T-cell (primary cell): ENCODE data around the gene BCO2. TPM values are rescaled to one million over a fixed set of nuclear protein-coding genes. Genes with fewer than 3 reads are reported as not detected.

Experiments used
- ATAC-seq, 4 experiments: fragments of 200-7000 bp in 3 of 4; fragments of 150-1000 bp in 1 of 4; cut with Tn5 transposase; replicated peaks in 1 of 4; 1 replicate in 3 of 4; 2 replicates in 1 of 4; pipeline ENCODE4 v1.10.0; 2021; ENCODE audit warnings: moderate library complexity in 3 of 4, mild to moderate bottlenecking in 2 of 4, moderate number of reproducible peaks in 1 of 4
- CTCF ChIA-PET, 2 donors: fragments of 300-600 bp; sonication (Branson Sonifier 250); formaldehyde crosslinking; loops; one replicate each; lab custom pipeline; 2022; ENCODE audit warnings: antibody characterized with exemption in 2 of 2; lab: Charles Lee
- POLR2A ChIA-PET, 2 donors: fragments of 300-600 bp; sonication (Branson Sonifier 250); formaldehyde crosslinking; loops; one replicate each; lab custom pipeline; 2022; ENCODE audit warnings: antibody characterized with exemption in 2 of 2; lab: Charles Lee
- DNase-seq, 35 experiments: peaks; one replicate each; pipeline versions ENCODE4 v3.0.0 to v3.0.0-alpha.2; 2013 to 2023
- H3K27ac ChIP-seq: one replicate; pipeline ENCODE4 v1.5.1; 2013; ENCODE audit warnings: low read length
- H3K27me3 ChIP-seq, 2 experiments: replicated peaks in 1 of 2; 1 replicate in 1 of 2; 2 replicates in 1 of 2; pipeline versions ENCODE4 v1.6.1 to v1.7.0; 2013; ENCODE audit warnings: low read length in 1 of 2, mixed read lengths in 1 of 2; ENCODE audit not compliant: control insufficient read depth in 2 of 2, insufficient read depth in 2 of 2; ENCODE audit errors: extremely low read depth in 1 of 2
- H3K36me3 ChIP-seq, 2 donors: 1 replicate in 1 of 2; 2 replicates in 1 of 2; pipeline versions ENCODE4 v1.6.1 to v1.7.0; 2013; ENCODE audit warnings: low read length in 1 of 2; ENCODE audit not compliant: control insufficient read depth in 2 of 2, insufficient read depth in 1 of 2; ENCODE audit errors: extremely low read depth in 1 of 2
- H3K4me1 ChIP-seq, 2 experiments: 1 replicate in 1 of 2; 2 replicates in 1 of 2; pipeline versions ENCODE4 v1.6.1 to v1.7.0; 2013; ENCODE audit warnings: low read length in 2 of 2, mixed read lengths in 1 of 2; ENCODE audit not compliant: insufficient read depth in 2 of 2, control insufficient read depth in 1 of 2; ENCODE audit errors: extremely low read depth in 1 of 2
- H3K4me3 ChIP-seq, 2 donors: 1 replicate in 1 of 2; 2 replicates in 1 of 2; pipeline versions ENCODE4 v1.5.1 to v1.7.0; 2013; ENCODE audit warnings: mild to moderate bottlenecking in 2 of 2, low read length in 1 of 2, moderate library complexity in 1 of 2; ENCODE audit not compliant: control insufficient read depth in 1 of 2; ENCODE audit errors: extremely low read depth in 1 of 2
- H3K9me3 ChIP-seq: 2 replicates; pipeline ENCODE4 v1.7.0; 2013
- H3K27ac Mint-ChIP-seq, 2 donors: one replicate each; pipeline ENCODE4 v1.8.0; 2020 to 2021; ENCODE audit warnings: mild to moderate bottlenecking in 2 of 2, mixed read lengths in 2 of 2
- H3K27me3 Mint-ChIP-seq, 2 donors: one replicate each; pipeline ENCODE4 v1.8.0; 2021 to 2022; ENCODE audit warnings: mixed read lengths in 2 of 2
- H3K36me3 Mint-ChIP-seq: one replicate; pipeline ENCODE4 v1.8.0; 2021; ENCODE audit warnings: mixed read lengths
- H3K4me1 Mint-ChIP-seq, 3 donors: one replicate each; pipeline ENCODE4 v1.8.0; 2020 to 2022; ENCODE audit warnings: mixed read lengths in 3 of 3, mild to moderate bottlenecking in 1 of 3
- H3K4me3 Mint-ChIP-seq, 3 donors: one replicate each; pipeline ENCODE4 v1.8.0; 2020 to 2022; ENCODE audit warnings: mild to moderate bottlenecking in 3 of 3, mixed read lengths in 3 of 3, moderate library complexity in 3 of 3
- H3K9me3 Mint-ChIP-seq, 3 donors: one replicate each; pipeline ENCODE4 v1.8.0; 2020 to 2022; ENCODE audit warnings: mixed read lengths in 3 of 3
- WGBS: methylation state at CpG from one replicate; pipeline ENCODE4 v1.1.5; 2013; ENCODE audit warnings: missing lambda C conversion rate; ENCODE audit not compliant: insufficient coverage; 5-methylcytosine and 5-hydroxymethylcytosine counted together
- total RNA-seq, 35 experiments: library from RNA in 6 of 35; stranded (reverse) in 6 of 35; fragments of 120-200 nt in 1 of 35; gene quantifications; one replicate each; pipeline versions ENCODE4 v1.2.1 to v1.2.4 and lab custom pipeline; 2013 to 2026

Gene BCO2
- total RNA-seq, 5 donors from 2014 or later (not counting 1 experiment from before 2014, with no cell fraction given) = 1.5 to 3.2 (median 1.8) TPM

DNA sequence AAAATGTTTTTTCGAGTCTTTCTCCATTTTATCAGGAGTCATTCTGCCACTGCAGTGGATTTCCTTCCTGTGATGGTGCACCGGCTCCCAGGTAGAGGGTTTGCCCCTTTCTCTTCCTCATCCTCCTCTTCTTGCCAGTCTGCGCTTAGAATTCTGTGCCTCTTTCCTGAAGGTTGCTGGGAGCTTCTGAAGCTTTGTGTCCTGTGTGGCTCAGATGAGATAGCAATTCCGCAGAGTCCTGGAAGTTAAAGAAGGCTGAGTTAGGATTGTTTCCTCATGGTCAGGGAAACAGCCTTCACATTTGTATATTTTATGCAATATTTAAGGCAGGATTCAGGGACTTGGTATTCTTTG lies 264 bp downstream of the BCO2 start:
- ChIA-PET CTCF (interaction anchor here in 1 of 2 donors (0.5 to 0.6 kb wide), 2 partner anchors 85 to 301 kb away, joined by 3 read pairs; no protein-coding TSS in a partner anchor), POLR2A (no interaction called here)
- Histone ChIP-seq H3K27ac (no peak overlapping the region), H3K9me3 (no peaks in the 10 kb centered on the region), H3K27me3 (peaks cover 0 to 4% of the 10 kb centered on the region in 2 experiments), H3K36me3 (no peaks in the 10 kb centered on the region), H3K4me1 (peaks cover 0 to 4% of the 10 kb centered on the region in 2 experiments), H3K4me3 (peak overlapping the region; percentile 8 to 35)
- peaks cover 6% of the 10 kb centered on the region for H3K36me3 Mint-ChIP-seq
- H3K4me1 Mint-ChIP-seq = peaks cover 9 to 15% (median 14%) of the 10 kb centered on the region in 3 donors
- no peaks in the 10 kb centered on the region for H3K9me3 Mint-ChIP-seq
- H3K27ac Mint-ChIP-seq = no peak overlapping the region
- DNase-seq = no peak
- H3K27me3 Mint-ChIP-seq = peaks cover 21 to 29% of the 10 kb centered on the region in 2 donors
- no CpG with 5 or more reads among the region's 4 CpGs for WGBS
- H3K4me3 Mint-ChIP-seq = peak overlapping the region; percentile 35 to 63 (median 41)
- no peak for ATAC-seq

DNA sequence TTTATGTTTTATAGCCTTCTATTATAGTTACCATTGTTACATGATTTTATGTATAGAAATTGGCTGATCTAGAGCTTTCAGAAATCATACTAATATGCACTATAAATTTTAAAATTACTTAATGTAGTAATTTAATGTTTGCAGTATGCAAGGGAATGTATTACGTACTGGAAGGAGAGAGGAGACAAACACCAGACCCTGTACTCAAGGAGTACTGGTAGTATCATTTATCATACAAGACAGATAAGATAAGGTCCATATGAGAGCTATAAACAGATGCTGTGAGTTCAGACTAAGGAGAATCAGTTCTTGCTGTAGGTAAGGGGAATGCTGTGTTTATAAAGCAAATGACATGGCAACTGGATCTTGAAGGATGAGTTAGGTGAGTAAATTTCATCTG lies 765 bp downstream of the BCO2 start:
- no CpG with 5 or more reads among the region's 1 CpG for WGBS
- POLR2A ChIA-PET = no interaction called here
- no peak overlapping the region for H3K27ac ChIP-seq
- peaks cover 0 to 4% of the 10 kb centered on the region in 2 experiments for H3K27me3 ChIP-seq
- Mint-ChIP-seq H3K27ac (no peak overlapping the region), H3K4me3 (no peak overlapping the region), H3K36me3 (peaks cover 9% of the 10 kb centered on the region), H3K4me1 (peaks cover 9 to 15% (median 14%) of the 10 kb centered on the region in 3 donors), H3K27me3 (peaks cover 24 to 32% of the 10 kb centered on the region in 2 donors), H3K9me3 (peaks cover 0 to 2% (median 0%) of the 10 kb centered on the region in 3 donors)
- CTCF ChIA-PET = interaction anchor here in 1 of 2 donors (0.5 kb wide), 1 partner anchor 86 kb away, joined by 3 read pairs; no protein-coding TSS in a partner anchor
- ATAC-seq (no peak), DNase-seq (no peak)
- H3K36me3 ChIP-seq = no peaks in the 10 kb centered on the region
- H3K4me1 ChIP-seq = peaks cover 0 to 4% of the 10 kb centered on the region in 2 experiments
- H3K9me3 ChIP-seq = no peaks in the 10 kb centered on the region
- no peak overlapping the region for H3K4me3 ChIP-seq

DNA sequence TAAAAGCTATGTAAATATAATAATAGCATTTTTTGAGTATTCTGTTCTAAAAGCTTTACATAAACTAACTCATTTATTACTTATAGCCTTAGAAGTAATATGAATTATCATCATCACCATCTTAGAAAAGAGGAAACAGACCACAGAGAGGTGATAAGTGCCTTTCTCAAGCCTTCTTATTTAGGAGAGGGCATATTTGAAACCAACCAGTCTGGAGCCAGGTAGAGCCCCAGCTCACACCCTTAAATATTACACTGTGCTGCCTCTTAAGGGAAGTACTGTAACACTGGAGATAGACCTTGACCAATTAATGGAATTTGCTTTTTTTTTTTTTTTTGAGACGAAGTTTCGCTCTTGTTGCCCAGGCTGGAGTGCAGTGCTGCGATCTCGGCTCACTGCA lies 2.3 kb downstream of the BCO2 start:
- DNase-seq = no peak
- no peaks in the 10 kb centered on the region for H3K9me3 ChIP-seq
- ATAC-seq = no peak
- no peaks in the 10 kb centered on the region for H3K36me3 ChIP-seq
- peaks cover 24 to 32% of the 10 kb centered on the region in 2 donors for H3K27me3 Mint-ChIP-seq
- peaks cover 9 to 15% (median 14%) of the 10 kb centered on the region in 3 donors for H3K4me1 Mint-ChIP-seq
- H3K27me3 ChIP-seq = peaks cover 0 to 4% of the 10 kb centered on the region in 2 experiments
- H3K36me3 Mint-ChIP-seq = peaks cover 13% of the 10 kb centered on the region
- POLR2A ChIA-PET = interaction anchor here in 1 of 2 donors (0.5 kb wide), 1 partner anchor 297 kb away, joined by 8 read pairs; no protein-coding TSS in a partner anchor
- no peak overlapping the region for H3K4me3 ChIP-seq
- WGBS = 20% methylated on average over 1 of the region's 4 CpGs
- H3K4me3 Mint-ChIP-seq = no peak overlapping the region
- peaks cover 0 to 4% of the 10 kb centered on the region in 2 experiments for H3K4me1 ChIP-seq
- H3K27ac Mint-ChIP-seq = no peak overlapping the region
- no peak overlapping the region for H3K27ac ChIP-seq
- H3K9me3 Mint-ChIP-seq = peaks cover 0 to 6% (median 0%) of the 10 kb centered on the region in 3 donors
- CTCF ChIA-PET = interaction anchor here (0.6 to 1.3 kb wide), 4 partner anchors 8 to 564 kb away, joined by 3 to 5 read pairs (median 4); no protein-coding TSS in a partner anchor

- ATAC-seq = no peak
- no peak overlapping the region for H3K27ac Mint-ChIP-seq
- peaks cover 0 to 6% (median 0%) of the 10 kb centered on the region in 3 donors for H3K9me3 Mint-ChIP-seq
- H3K4me1 Mint-ChIP-seq = peaks cover 9 to 15% (median 14%) of the 10 kb centered on the region in 3 donors
- peaks cover 24 to 32% of the 10 kb centered on the region in 2 donors for H3K27me3 Mint-ChIP-seq
- WGBS = no CpG with 5 or more reads among the region's 1 CpG
- Histone ChIP-seq H3K9me3 (no peaks in the 10 kb centered on the region), H3K4me1 (peaks cover 0 to 4% of the 10 kb centered on the region in 2 experiments), H3K4me3 (no peak overlapping the region), H3K27me3 (peaks cover 0 to 4% of the 10 kb centered on the region in 2 experiments), H3K27ac (no peak overlapping the region), H3K36me3 (no peaks in the 10 kb centered on the region)
- POLR2A ChIA-PET = no interaction called here
- peaks cover 13% of the 10 kb centered on the region for H3K36me3 Mint-ChIP-seq
- no peak overlapping the region for H3K4me3 Mint-ChIP-seq
- no peak for DNase-seq
- CTCF ChIA-PET = interaction anchor here (0.7 to 1.3 kb wide), 2 partner anchors 9 to 565 kb away, joined by 3 to 4 read pairs; no protein-coding TSS in a partner anchor
These were observed 3.1 kb downstream of the BCO2 start for GRCh38 chr11:112178428-112178827.

DNA sequence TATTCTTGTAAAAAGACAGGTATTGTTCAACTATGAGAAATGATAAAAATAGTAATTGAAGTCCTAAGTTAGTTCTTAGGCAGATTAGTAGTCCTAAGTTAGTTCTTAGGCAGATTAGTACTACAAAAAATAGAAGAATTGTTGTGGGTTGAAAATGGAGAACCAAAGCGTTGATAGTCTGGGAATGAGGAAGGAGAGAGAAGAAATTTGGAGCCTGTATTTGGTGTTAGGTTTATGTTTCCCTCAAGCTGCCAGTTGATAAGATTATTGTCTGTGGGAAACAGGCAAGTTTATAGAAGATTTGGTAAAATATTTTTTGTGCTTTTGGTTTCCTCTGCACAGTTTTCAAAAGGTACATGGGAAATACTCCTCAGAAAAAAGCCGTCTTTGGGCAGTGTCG lies 3.6 kb downstream of the BCO2 start:
- ChIA-PET POLR2A (no interaction called here), CTCF (interaction anchor here in 1 of 2 donors (1.3 kb wide), 1 partner anchor 10 kb away, joined by 3 read pairs; no protein-coding TSS in a partner anchor)
- peaks cover 0 to 4% of the 10 kb centered on the region in 2 experiments for H3K4me1 ChIP-seq
- Mint-ChIP-seq H3K27me3 (peaks cover 24 to 32% of the 10 kb centered on the region in 2 donors), H3K4me3 (no peak overlapping the region), H3K4me1 (peaks cover 9 to 15% (median 14%) of the 10 kb centered on the region in 3 donors), H3K36me3 (peaks cover 13% of the 10 kb centered on the region), H3K9me3 (peaks cover 0 to 6% (median 0%) of the 10 kb centered on the region in 3 donors), H3K27ac (no peak overlapping the region)
- peaks cover 0 to 4% of the 10 kb centered on the region in 2 experiments for H3K27me3 ChIP-seq
- no peak for ATAC-seq
- 25% methylated on average over 3 of the region's 3 CpGs for WGBS
- no peak for DNase-seq
- no peak overlapping the region for H3K27ac ChIP-seq
- H3K4me3 ChIP-seq = no peak overlapping the region
- H3K36me3 ChIP-seq = no peaks in the 10 kb centered on the region
- H3K9me3 ChIP-seq = no peaks in the 10 kb centered on the region

- Histone ChIP-seq H3K27me3 (peaks cover 0 to 4% of the 10 kb centered on the region in 2 experiments), H3K4me1 (peaks cover 0 to 4% of the 10 kb centered on the region in 2 experiments), H3K9me3 (no peaks in the 10 kb centered on the region), H3K4me3 (no peak overlapping the region), H3K36me3 (no peaks in the 10 kb centered on the region), H3K27ac (no peak overlapping the region)
- ChIA-PET POLR2A (no interaction called here), CTCF (no interaction called here)
- DNase-seq = peak in 1 of 35 experiments; percentile 1
- Mint-ChIP-seq H3K4me1 (peaks cover 8 to 13% (median 12%) of the 10 kb centered on the region in 3 donors), H3K27me3 (peaks cover 23 to 30% of the 10 kb centered on the region in 2 donors), H3K27ac (no peak overlapping the region), H3K4me3 (no peak overlapping the region), H3K36me3 (peaks cover 13% of the 10 kb centered on the region), H3K9me3 (peaks cover 0 to 6% (median 0%) of the 10 kb centered on the region in 3 donors)
- ATAC-seq = no peak
These were observed 4.3 kb downstream of the BCO2 start for GRCh38 chr11:112179601-112180000.
